ENCODE data around the gene TMEM242. TPM values are rescaled to one million over a fixed set of nuclear protein-coding genes. Genes with fewer than 3 reads are reported as not detected.

TMEM242 gene
- total RNA-seq, 4 donors from 2014 or later = 5.4 to 9.8 (median 6.0) TPM

DNA sequence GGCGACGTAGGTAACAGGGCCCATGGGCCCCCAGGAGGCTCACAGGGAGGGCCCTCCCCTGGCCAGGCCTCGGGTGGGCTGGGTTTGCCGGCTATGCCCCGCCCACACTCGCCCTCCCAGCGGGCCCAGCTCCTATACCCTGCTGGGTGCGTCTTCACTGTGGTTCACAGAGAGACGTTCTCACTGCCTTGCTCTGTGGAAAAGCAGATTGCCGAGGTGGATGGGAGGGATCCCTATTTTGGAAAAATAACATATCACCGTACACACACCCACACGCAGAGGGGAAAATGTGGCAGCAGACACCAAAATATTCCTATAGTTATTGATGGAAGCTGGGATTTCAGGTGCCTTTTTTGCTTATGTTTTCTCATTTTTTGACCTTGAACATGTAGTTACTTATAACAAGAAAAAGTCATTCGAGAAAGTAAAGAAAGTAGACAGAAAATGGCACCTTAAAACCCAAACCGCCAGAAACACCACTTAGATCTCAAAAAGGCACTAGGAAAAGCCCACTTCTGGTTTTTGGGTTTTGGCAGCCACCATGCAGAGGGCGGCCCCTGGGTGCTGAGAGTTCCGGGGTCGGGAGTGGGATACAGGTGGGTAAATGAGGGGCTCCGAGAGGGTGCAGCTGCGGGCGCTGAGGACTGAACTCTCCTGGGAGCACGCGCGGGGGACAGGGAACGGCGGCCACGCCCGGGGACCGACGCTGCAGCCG, 49.4 kb downstream of the TMEM242 start:
- TF ChIP-seq, protein P1, sequence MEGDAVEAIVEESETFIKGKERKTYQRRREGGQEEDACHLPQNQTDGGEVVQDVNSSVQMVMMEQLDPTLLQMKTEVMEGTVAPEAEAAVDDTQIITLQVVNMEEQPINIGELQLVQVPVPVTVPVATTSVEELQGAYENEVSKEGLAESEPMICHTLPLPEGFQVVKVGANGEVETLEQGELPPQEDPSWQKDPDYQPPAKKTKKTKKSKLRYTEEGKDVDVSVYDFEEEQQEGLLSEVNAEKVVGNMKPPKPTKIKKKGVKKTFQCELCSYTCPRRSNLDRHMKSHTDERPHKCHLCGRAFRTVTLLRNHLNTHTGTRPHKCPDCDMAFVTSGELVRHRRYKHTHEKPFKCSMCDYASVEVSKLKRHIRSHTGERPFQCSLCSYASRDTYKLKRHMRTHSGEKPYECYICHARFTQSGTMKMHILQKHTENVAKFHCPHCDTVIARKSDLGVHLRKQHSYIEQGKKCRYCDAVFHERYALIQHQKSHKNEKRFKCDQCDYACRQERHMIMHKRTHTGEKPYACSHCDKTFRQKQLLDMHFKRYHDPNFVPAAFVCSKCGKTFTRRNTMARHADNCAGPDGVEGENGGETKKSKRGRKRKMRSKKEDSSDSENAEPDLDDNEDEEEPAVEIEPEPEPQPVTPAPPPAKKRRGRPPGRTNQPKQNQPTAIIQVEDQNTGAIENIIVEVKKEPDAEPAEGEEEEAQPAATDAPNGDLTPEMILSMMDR (IDR thresholded peaks at IDR 0.05; ENCODE audit: low read depth) = no peak

DNA sequence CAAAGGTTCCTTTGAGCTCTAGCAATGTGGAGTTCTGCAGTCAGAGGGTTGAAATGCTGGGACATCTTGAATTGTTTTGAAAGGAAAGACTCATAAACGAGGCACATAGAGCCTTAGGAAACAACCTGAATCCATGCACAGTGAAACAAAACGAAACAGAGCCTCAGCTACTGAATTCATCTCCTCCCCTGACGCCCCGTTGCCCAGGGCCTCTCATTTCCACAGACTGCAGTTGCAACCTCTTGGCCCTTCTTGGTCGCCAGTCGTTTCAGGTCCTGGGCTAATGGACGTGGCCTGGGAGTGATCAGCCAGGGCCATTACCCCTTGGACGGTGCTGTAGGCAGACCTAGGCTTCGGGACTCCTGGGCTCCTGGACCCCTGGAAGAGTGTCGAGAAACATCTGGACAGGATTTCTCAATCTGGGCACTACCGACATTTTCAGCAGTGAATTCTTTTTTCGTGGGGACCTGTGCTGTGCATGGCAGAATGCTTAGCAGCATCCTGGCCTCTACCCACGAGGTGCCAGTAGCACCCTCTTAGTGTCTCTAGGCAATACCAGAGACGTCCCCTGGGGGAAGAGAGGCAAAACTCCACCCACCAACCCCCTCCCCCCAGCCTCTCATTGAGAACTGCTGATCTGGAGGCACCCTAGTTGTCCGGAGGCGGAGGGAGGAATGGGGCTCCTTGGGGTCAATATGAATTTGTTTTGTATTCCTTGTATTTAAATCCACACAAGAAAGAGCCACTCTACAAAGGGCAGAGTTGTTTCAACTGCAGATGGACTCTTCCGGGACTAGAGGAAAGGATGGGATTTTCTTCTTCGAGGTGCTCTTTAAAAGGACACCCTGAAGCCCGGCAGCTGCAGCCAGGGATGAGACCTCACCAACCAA, 50.2 kb downstream of the TMEM242 start:
- TF ChIP-seq, protein P1 (IDR thresholded peaks at IDR 0.05; ENCODE audit: low read depth) = no peak

DNA sequence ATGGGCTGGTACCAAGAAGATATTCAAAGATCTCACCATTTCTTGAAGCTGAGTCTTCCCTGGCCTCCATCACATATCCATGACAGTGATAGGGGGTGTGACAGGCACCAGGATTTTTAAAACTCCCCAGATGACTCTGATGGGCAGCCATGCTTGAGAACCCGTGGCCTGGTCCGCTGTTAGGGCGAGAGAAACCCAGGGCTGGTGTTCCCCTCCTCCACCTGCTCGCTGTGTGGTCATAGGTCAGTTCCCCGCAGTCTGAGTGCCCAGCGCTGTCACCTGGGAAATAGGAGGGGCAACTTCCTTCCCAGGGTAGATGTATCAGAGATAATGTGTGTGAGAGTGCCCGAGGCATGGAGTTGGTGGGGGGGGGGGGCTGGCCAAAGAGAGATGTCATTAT, 50.9 kb downstream of the TMEM242 start:
- TF ChIP-seq, protein P1 (IDR thresholded peaks at IDR 0.05; ENCODE audit: low read depth) = no peak

DNA sequence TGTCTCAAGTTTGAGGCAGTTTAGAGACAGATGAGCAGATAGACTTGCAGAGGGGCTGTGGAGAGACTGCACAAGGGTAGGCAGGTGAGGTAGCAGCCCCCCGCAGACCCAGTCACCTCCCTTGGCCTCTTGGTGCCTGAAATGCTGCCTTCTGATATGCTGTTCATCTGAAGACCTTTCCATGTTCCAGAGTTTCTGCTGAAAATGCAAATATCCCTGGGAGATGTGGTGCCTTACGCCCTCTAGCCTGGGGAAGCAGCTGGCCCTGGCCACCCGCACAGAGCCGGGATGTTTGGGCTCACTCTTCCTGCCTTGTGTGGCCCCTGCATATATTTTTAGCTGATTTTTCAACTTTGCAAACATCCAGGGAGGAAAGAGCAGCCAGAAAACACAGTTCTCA, 51.4 kb downstream of the TMEM242 start:
- TF ChIP-seq, protein P1 (IDR thresholded peaks at IDR 0.05; ENCODE audit: low read depth) = no peak

DNA sequence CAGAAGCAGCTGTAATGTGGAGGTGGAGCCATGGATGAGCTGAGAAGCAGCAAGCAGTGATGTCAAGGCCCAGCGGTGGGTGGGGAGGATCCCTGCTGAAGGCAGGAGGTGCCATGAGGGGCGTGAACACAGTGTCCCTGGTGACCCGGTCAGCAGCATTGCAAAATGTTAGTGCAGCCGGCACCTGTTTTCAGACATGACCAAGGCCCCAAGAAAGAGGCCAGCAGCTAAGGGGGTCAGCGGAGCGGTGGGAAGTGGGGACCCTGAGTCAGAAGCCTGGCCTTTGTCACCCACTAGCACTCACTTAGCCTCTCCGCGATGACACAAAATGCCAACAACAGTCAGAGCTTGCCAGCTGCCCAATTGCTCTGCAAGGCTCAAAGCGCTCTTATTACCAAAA, 51.9 kb downstream of the TMEM242 start:
- TF ChIP-seq, protein P1 (IDR thresholded peaks at IDR 0.05; ENCODE audit: low read depth) = no peak

DNA sequence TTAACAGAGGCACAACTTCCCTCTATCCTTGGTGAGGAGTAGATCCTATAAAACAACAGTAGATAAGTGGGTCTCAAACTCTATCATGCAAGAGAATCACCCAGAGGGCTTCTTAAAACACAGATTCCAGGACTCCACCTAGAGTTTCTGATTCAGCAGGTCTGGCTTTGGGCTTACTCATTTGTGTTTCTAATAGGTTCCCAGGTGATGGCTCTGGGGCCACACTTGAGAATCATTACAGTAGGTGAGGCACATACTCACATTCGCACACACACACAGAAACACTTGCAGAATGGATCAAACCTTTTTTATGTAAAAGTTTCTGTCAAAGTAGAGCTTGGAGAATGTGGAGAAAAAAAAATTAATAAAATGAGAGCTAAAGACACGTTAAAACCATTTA, 52.4 kb downstream of the TMEM242 start:
- TF ChIP-seq, protein P1 (IDR thresholded peaks at IDR 0.05; ENCODE audit: low read depth) = no peak

DNA sequence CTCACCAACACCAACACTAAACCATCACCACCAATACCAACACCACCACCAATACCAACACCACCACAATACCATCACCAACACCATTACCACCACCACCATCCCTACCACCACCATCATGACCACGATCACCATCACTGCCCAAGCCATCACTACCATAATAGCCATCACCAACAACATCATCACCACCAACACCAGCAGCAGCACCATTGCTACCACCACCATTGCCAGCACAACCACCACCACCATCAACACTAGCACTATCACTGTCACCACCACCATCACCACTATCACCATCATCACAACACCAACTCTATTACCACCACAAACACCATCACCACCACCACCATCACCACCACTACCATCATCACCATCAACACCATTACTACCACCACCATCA, 53.0 kb downstream of the TMEM242 start:
- TF ChIP-seq, protein P1 (IDR thresholded peaks at IDR 0.05; ENCODE audit: low read depth) = no peak
